SK-N-SH (cell line): Measurements from ENCODE around the gene MTCL1.

Source experiments
- JUND ChIP-seq: IDR thresholded peaks from 2 replicates; pipeline ENCODE4 v1.4.0; 2012
- MXI1 ChIP-seq: IDR thresholded peaks from 2 replicates; pipeline ENCODE4 v1.6.1; 2012; ENCODE audit warnings: mild to moderate bottlenecking, low read depth, low read length, improper control_type of control experiment
- NRF1 ChIP-seq: IDR thresholded peaks from 2 replicates; pipeline ENCODE4 v1.6.1; 2012; ENCODE audit warnings: low read depth, mild to moderate bottlenecking, low read length
- POLR2AphosphoS5 ChIP-seq: IDR thresholded peaks from 2 replicates; pipeline ENCODE4 v1.6.1; 2012; ENCODE audit warnings: low read depth, low read length
- RFX5 ChIP-seq: IDR thresholded peaks from 2 replicates; pipeline ENCODE4 v1.6.1; 2012; ENCODE audit warnings: mild to moderate bottlenecking, improper control_type of control experiment, low read length
- TF ChIP-seq, protein P1 (sequence below): fragments of 200-600 bp; sonication (generic); IDR thresholded peaks from 2 replicates; pipeline ENCODE4 v1.6.1; 2017; ENCODE audit warnings: antibody characterized with exemption, mild to moderate bottlenecking, moderate library complexity

DNA sequence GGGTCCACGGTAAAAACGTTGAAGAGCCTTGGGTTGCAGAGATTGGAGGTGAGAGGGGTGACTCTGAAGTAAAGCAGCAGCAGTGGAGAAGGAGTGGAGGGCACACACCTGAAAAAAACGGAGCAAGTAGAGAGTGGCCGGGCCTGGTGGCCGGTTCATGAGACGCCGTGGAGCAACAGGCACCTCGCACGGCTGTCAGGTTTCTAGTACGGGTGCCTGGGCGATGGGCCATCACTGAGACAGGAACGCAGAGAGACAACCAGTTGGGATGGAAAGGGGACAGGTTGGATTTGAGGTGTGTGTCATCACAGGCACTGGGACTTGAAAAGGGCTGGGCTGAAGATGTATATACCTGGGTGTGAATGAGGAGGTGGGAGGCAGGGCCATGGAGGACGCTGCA, 104.2 kb downstream of the MTCL1 start:
- TF ChIP-seq NRF1 (no peak), POLR2AphosphoS5 (no peak), JUND (no peak), MXI1 (no peak), RFX5 (no peak)
- TF ChIP-seq, protein P1, sequence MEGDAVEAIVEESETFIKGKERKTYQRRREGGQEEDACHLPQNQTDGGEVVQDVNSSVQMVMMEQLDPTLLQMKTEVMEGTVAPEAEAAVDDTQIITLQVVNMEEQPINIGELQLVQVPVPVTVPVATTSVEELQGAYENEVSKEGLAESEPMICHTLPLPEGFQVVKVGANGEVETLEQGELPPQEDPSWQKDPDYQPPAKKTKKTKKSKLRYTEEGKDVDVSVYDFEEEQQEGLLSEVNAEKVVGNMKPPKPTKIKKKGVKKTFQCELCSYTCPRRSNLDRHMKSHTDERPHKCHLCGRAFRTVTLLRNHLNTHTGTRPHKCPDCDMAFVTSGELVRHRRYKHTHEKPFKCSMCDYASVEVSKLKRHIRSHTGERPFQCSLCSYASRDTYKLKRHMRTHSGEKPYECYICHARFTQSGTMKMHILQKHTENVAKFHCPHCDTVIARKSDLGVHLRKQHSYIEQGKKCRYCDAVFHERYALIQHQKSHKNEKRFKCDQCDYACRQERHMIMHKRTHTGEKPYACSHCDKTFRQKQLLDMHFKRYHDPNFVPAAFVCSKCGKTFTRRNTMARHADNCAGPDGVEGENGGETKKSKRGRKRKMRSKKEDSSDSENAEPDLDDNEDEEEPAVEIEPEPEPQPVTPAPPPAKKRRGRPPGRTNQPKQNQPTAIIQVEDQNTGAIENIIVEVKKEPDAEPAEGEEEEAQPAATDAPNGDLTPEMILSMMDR, result no peak
